Gastrocnemius medialis (tissue), 4 donors: ENCODE measurements around the gene PROK2. TPM values are rescaled to one million over a fixed set of nuclear protein-coding genes. Genes with fewer than 3 reads are reported as not detected.

Experiments used
- ATAC-seq, 2 donors: fragments of 150-250 bp; one replicate each; pipeline ENCODE4 v1.9.1; 2016
- DNase-seq, 2 donors: peaks; one replicate each; pipeline ENCODE4 v3.0.0-alpha.2; 2019
- H3K27ac ChIP-seq, 4 donors: fragments of 200-600 bp; sonication (generic); 1 replicate in 1 of 4; 2 replicates in 3 of 4; pipeline ENCODE4 v1.5.1; 2016 to 2018; ENCODE audit warnings: mild to moderate bottlenecking in 2 of 4, moderate library complexity in 1 of 4
- H3K27me3 ChIP-seq, 3 donors: fragments of 200-600 bp; sonication (generic) in 2 of 3; 1 replicate in 1 of 3; 2 replicates in 2 of 3; pipeline versions ENCODE4 v1.5.1 to v1.6.0; 2016 to 2019; ENCODE audit warnings: mild to moderate bottlenecking in 1 of 3, moderate library complexity in 1 of 3
- H3K36me3 ChIP-seq, 2 donors: fragments of 200-600 bp; sonication (generic) in 1 of 2; one replicate each; pipeline ENCODE4 v1.5.1; 2017 to 2018
- H3K4me1 ChIP-seq, 2 donors: fragments of 200-600 bp; sonication (generic) in 1 of 2; one replicate each; pipeline ENCODE4 v1.5.1; 2016 to 2017; ENCODE audit warnings: mild to moderate bottlenecking in 2 of 2
- H3K4me3 ChIP-seq, 4 donors: fragments of 200-600 bp; sonication (generic) in 3 of 4; 1 replicate in 1 of 4; 2 replicates in 3 of 4; pipeline ENCODE4 v1.5.1; 2016 to 2019; ENCODE audit warnings: mild to moderate bottlenecking in 2 of 4
- H3K9me3 ChIP-seq, 3 donors: fragments of 200-600 bp; sonication (generic) in 2 of 3; 1 replicate in 1 of 3; 2 replicates in 2 of 3; pipeline ENCODE4 v1.5.1; 2016 to 2019
- POLR2A ChIP-seq, 2 donors: fragments of 450-650 bp; IDR thresholded peaks; one replicate each; pipeline ENCODE4 v1.6.1; 2017; ENCODE audit warnings: antibody characterized with exemption in 2 of 2, mild to moderate bottlenecking in 2 of 2, moderate library complexity in 2 of 2
- in situ Hi-C, 4 donors: fragments of 200-750 bp; cut with MboI; loops; one replicate each; pipeline versions ENCODE4 v1.15.0 to v1.8.0; 2017; ENCODE audit warnings: low sequenced_read_pairs in 4 of 4
- intact Hi-C: fragments of 100-400 bp; cut with DNase I; formaldehyde crosslinking; loops from one replicate; pipeline ENCODE4 v1.15.1; 2023; ENCODE audit warnings: low total_unique reads
- total RNA-seq, 4 donors: library from RNA; depleted of rRNA; stranded (reverse); fragments of >200 nt; gene quantifications; one replicate each; pipeline versions ENCODE4 v1.1.0 to v1.2.3, GENCODE V29; 2016
- TF ChIP-seq, protein P1 (sequence below), 5 experiments: fragments of 450-650 bp in 3 of 5; fragments of 200-600 bp in 2 of 5; sonication (generic) in 2 of 5; IDR thresholded peaks in 4 of 5; conservative IDR thresholded peaks in 1 of 5; 1 replicate in 4 of 5; 2 replicates in 1 of 5; pipeline ENCODE4 v1.5.1; 2016 to 2019; ENCODE audit warnings: antibody characterized with exemption in 5 of 5, mild to moderate bottlenecking in 3 of 5, moderate library complexity in 3 of 5

The PROK2 gene
- total RNA-seq, 4 donors from 2014 or later: 0.33 TPM; not detected in 3

DNA sequence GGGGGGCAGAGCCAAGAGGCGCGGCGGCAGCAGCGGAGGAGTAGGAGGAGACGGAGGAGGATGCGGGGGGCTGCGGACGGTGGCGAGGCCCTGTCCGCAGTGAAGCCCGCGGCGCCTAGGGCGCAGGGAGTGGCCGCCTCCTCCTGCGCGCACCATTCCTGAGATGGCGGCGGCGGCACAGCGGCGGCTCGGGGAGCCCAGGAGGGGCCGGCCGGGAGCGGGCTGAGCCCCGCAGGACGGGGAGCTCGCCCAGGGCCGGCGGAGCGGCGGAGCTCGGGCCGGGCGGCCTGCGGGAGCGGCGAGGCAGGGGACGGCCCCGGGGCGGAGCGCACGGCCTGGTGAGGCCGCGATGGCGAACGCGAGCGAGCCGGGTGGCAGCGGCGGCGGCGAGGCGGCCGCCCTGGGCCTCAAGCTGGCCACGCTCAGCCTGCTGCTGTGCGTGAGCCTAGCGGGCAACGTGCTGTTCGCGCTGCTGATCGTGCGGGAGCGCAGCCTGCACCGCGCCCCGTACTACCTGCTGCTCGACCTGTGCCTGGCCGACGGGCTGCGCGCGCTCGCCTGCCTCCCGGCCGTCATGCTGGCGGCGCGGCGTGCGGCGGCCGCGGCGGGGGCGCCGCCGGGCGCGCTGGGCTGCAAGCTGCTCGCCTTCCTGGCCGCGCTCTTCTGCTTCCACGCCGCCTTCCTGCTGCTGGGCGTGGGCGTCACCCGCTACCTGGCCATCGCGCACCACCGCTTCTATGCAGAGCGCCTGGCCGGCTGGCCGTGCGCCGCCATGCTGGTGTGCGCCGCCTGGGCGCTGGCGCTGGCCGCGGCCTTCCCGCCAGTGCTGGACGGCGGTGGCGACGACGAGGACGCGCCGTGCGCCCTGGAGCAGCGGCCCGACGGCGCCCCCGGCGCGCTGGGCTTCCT, 31.0 kb downstream of the PROK2 start, which contains the start of gene GPR27:
Gene GPR27 (plus strand): TSS at position 155 of the 909 bp plus-strand sequence. CDS start 195 bp downstream, at position 350.
- DNase-seq (no peak), ATAC-seq (no peak)
- in situ Hi-C loops: no loop called here
- Histone ChIP-seq H3K27me3 (peaks cover 11 to 30% (median 13%) of the 10 kb centered on the region in 3 donors), H3K4me1 (no peaks in the 10 kb centered on the region), H3K4me3 (peak within 1 kb of the TSS in 3 of 4 donors; percentile 17 to 43 (median 29)), H3K36me3 (no peaks in the 10 kb centered on the region), H3K9me3 (no peaks in the 10 kb centered on the region), H3K27ac (no peak within 1 kb of the TSS)
- intact Hi-C loops: no loop called here
- TF ChIP-seq, protein P1, sequence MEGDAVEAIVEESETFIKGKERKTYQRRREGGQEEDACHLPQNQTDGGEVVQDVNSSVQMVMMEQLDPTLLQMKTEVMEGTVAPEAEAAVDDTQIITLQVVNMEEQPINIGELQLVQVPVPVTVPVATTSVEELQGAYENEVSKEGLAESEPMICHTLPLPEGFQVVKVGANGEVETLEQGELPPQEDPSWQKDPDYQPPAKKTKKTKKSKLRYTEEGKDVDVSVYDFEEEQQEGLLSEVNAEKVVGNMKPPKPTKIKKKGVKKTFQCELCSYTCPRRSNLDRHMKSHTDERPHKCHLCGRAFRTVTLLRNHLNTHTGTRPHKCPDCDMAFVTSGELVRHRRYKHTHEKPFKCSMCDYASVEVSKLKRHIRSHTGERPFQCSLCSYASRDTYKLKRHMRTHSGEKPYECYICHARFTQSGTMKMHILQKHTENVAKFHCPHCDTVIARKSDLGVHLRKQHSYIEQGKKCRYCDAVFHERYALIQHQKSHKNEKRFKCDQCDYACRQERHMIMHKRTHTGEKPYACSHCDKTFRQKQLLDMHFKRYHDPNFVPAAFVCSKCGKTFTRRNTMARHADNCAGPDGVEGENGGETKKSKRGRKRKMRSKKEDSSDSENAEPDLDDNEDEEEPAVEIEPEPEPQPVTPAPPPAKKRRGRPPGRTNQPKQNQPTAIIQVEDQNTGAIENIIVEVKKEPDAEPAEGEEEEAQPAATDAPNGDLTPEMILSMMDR (IDR thresholded peaks at IDR 0.05 in 4 of 5, conservative IDR thresholded peaks at IDR 0.05 in 1 of 5): no peak
- TF ChIP-seq POLR2A (IDR thresholded peaks at IDR 0.05): no peak

DNA sequence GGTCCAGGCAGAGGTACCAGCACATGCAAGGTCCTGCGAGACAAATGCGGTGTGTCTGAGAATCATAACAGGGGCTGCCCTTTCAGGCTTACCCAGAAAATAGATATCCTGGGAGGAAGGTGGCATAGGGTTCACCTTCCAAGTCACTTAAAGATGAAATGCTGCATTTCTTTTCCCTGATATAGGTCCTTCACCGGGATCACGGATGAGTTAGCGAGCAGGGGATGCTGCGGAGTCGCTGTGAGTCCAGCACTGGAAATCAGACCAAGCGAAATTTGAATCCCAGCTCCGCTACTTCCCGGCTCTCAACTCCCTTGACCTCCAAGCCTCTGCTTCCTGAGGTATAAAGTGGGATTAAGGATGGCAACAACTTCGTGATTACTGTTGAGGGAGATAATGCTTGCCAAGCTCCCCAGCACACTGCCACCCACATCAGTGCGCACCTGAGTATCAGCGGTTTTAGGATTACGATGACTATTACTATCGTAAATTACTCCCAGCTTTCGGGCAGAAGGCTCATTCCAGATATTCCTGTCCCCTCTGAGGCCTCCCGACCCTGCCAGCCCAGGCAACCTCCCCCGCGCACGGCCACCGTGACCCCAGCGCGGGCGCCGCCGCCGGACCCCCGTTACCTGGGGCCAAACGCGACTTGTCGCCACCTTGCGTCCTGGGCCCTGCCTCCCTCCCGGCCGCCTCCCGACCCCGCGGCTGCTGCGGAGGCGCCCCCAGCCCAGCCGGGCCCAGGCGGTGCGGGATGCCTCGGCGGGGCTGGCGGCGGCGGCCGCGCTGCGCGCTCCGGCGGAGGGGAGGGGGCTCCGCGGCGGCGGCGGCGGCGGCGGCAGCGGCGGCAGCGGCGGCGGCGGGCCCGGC, 31.9 kb downstream of the PROK2 start:
- in situ Hi-C loops: no loop called here
- no peak for ATAC-seq
- no peak overlapping the region for H3K27ac ChIP-seq

DNA sequence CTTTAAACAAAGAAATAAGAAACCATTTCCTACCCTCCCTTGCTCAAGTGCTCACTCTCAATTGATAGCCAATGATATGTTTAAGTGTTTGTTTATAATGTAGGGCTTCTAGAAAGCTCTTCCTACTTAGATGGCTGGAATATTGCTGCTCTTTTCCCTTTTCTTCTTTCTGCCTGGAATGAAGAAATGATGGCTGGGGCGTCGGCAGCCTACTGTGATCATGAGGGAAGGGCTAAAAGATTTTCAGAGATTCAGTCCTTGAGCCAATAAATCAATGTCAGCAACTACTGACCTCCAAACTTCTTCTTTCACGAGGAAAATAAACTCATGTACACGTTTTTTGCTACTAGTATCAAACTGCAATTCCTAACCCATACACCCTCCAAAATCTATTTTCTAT, 33.3 kb downstream of the PROK2 start:
- in situ Hi-C loops: no loop called here
- Histone ChIP-seq H3K27me3 (peaks cover 8 to 24% (median 11%) of the 10 kb centered on the region in 3 donors), H3K4me3 (no peak overlapping the region), H3K4me1 (no peaks in the 10 kb centered on the region), H3K9me3 (no peaks in the 10 kb centered on the region), H3K27ac (no peak overlapping the region), H3K36me3 (no peaks in the 10 kb centered on the region)
- TF ChIP-seq, protein P1 (IDR thresholded peaks at IDR 0.05 in 4 of 5, conservative IDR thresholded peaks at IDR 0.05 in 1 of 5): no peak
- TF ChIP-seq POLR2A (IDR thresholded peaks at IDR 0.05): no peak
- intact Hi-C loops: no loop called here
- no peak for ATAC-seq
- DNase-seq: no peak

More for the DNA sequence above, 31.9 kb downstream of the PROK2 start:
- intact Hi-C loops: no loop called here
- no peak for DNase-seq
- no peaks in the 10 kb centered on the region for H3K4me1 ChIP-seq
- no peaks in the 10 kb centered on the region for H3K36me3 ChIP-seq
- TF ChIP-seq, protein P1 (IDR thresholded peaks at IDR 0.05 in 4 of 5, conservative IDR thresholded peaks at IDR 0.05 in 1 of 5): no peak
- no peak for TF ChIP-seq POLR2A (IDR thresholded peaks at IDR 0.05)
- H3K4me3 ChIP-seq: peak overlapping the region in 3 of 4 donors; percentile 17 to 43 (median 29)
- peaks cover 11 to 30% (median 13%) of the 10 kb centered on the region in 3 donors for H3K27me3 ChIP-seq
- no peaks in the 10 kb centered on the region for H3K9me3 ChIP-seq

DNA sequence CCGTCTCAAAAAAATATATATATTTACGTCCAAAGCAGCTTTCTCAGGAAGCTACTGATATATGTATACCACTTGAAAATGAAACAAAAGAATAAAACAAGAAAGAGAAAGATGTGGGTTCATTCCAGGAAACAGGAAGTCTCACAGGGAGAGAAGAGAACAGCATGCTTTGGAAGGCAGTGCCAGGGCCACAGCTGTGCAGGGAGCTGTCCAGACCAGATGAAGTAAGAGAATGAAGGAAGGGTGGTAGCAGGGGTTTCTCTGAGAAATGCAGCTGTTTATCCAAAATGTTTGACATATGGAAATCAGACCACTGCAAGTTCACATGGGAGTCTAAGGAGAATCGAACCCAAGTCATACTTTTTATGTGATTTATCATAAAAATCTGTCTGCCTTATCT, 40.2 kb downstream of the PROK2 start:
- no peak for TF ChIP-seq POLR2A (IDR thresholded peaks at IDR 0.05)
- TF ChIP-seq, protein P1 (IDR thresholded peaks at IDR 0.05 in 4 of 5, conservative IDR thresholded peaks at IDR 0.05 in 1 of 5): no peak
- intact Hi-C loops (no loop called here), in situ Hi-C loops (loop anchor here in 2 of 4 donors (25.0 kb wide), 2 partner anchors 1068 to 1343 kb away; no protein-coding TSS in a partner anchor)
- DNase-seq: no peak
- Histone ChIP-seq H3K4me3 (no peak overlapping the region), H3K27me3 (no peaks in the 10 kb centered on the region), H3K36me3 (no peaks in the 10 kb centered on the region), H3K4me1 (no peaks in the 10 kb centered on the region), H3K9me3 (peaks cover 0 to 14% (median 3%) of the 10 kb centered on the region in 3 donors), H3K27ac (no peak overlapping the region)
- ATAC-seq: no peak
